Central memory CD8-positive, alpha-beta T cell (primary cell): ENCODE data around the gene TNNI2.

ENCODE experiments used
- ATAC-seq: fragments of 150-1000 bp; cut with Tn5 transposase; replicated peaks from 2 replicates; pipeline ENCODE4 v1.10.0; 2022; ENCODE audit warnings: mild to moderate bottlenecking, moderate FRiP score, moderate number of reproducible peaks; ENCODE audit not compliant: poor library complexity, severe bottlenecking; ENCODE audit errors: extremely low read depth
- DNase-seq, 2 donors: peaks; one replicate each; pipeline ENCODE4 v3.0.0; 2021; ENCODE audit warnings: low spot score in 2 of 2
- H3K27ac Mint-ChIP-seq: one replicate; pipeline ENCODE4 v1.8.0; 2022; ENCODE audit warnings: low read depth, mild to moderate bottlenecking, moderate library complexity, mixed read lengths
- H3K27me3 Mint-ChIP-seq: one replicate; pipeline ENCODE4 v1.8.0; 2022; ENCODE audit warnings: mixed read lengths
- H3K36me3 Mint-ChIP-seq: one replicate; pipeline ENCODE4 v1.8.0; 2022; ENCODE audit warnings: mild to moderate bottlenecking, moderate library complexity, mixed read lengths; ENCODE audit not compliant: insufficient read depth
- H3K4me1 Mint-ChIP-seq: one replicate; pipeline ENCODE4 v1.8.0; 2022; ENCODE audit warnings: mixed read lengths
- H3K4me3 Mint-ChIP-seq: one replicate; pipeline ENCODE4 v1.8.0; 2022; ENCODE audit warnings: mild to moderate bottlenecking, moderate library complexity, mixed read lengths
- H3K9me3 Mint-ChIP-seq: one replicate; pipeline ENCODE4 v1.8.0; 2022; ENCODE audit warnings: mixed read lengths

TNNI2 gene

GRCh38 chr11:1866226-1866625, 27.4 kb downstream of the TNNI2 start:
- DNase-seq = no peak
- peaks cover 33% of the 10 kb centered on the region for H3K36me3 Mint-ChIP-seq
- no peaks in the 10 kb centered on the region for H3K27me3 Mint-ChIP-seq
- no peak for ATAC-seq
- peak overlapping the region; percentile 44 for H3K27ac Mint-ChIP-seq
- peaks cover 49% of the 10 kb centered on the region for H3K4me1 Mint-ChIP-seq
- no peaks in the 10 kb centered on the region for H3K9me3 Mint-ChIP-seq
- H3K4me3 Mint-ChIP-seq = peak overlapping the region; percentile 24

GRCh38 chr11:1866776-1867175, 28.0 kb downstream of the TNNI2 start:
- Mint-ChIP-seq H3K27me3 (no peaks in the 10 kb centered on the region), H3K36me3 (peaks cover 33% of the 10 kb centered on the region), H3K4me1 (peaks cover 54% of the 10 kb centered on the region), H3K27ac (no peak overlapping the region), H3K9me3 (no peaks in the 10 kb centered on the region), H3K4me3 (no peak overlapping the region)
- DNase-seq = no peak
- ATAC-seq = no peak

- no peaks in the 10 kb centered on the region for H3K9me3 Mint-ChIP-seq
- H3K4me3 Mint-ChIP-seq = peak overlapping the region; percentile 9
- peaks cover 60% of the 10 kb centered on the region for H3K4me1 Mint-ChIP-seq
- DNase-seq (no peak), ATAC-seq (no peak)
- H3K27ac Mint-ChIP-seq = no peak overlapping the region
- H3K36me3 Mint-ChIP-seq = peaks cover 33% of the 10 kb centered on the region
- H3K27me3 Mint-ChIP-seq = no peaks in the 10 kb centered on the region
Measured at GRCh38 chr11:1867381-1867780, 28.6 kb downstream of the TNNI2 start.

- Mint-ChIP-seq H3K9me3 (no peaks in the 10 kb centered on the region), H3K27ac (peak overlapping the region; percentile 93), H3K27me3 (no peaks in the 10 kb centered on the region), H3K36me3 (peaks cover 33% of the 10 kb centered on the region), H3K4me1 (peaks cover 68% of the 10 kb centered on the region), H3K4me3 (peak overlapping the region; percentile 32)
- ATAC-seq = no peak
- DNase-seq = no peak
Measured at GRCh38 chr11:1868056-1868635, 29.4 kb downstream of the TNNI2 start.

- peak overlapping the region; percentile 93 for H3K27ac Mint-ChIP-seq
- no peak for DNase-seq
- no peaks in the 10 kb centered on the region for H3K27me3 Mint-ChIP-seq
- H3K9me3 Mint-ChIP-seq = no peaks in the 10 kb centered on the region
- H3K4me1 Mint-ChIP-seq = peaks cover 74% of the 10 kb centered on the region
- peak overlapping the region; percentile 75 for H3K4me3 Mint-ChIP-seq
- H3K36me3 Mint-ChIP-seq = peaks cover 34% of the 10 kb centered on the region
- no peak for ATAC-seq
Measured at GRCh38 chr11:1868636-1869291, 30.0 kb downstream of the TNNI2 start.

GRCh38 chr11:1869427-1870325, 30.9 kb downstream of the TNNI2 start:
- peak overlapping the region; percentile 93 for H3K27ac Mint-ChIP-seq

GRCh38 chr11:1870326-1870696, 31.5 kb downstream of the TNNI2 start:
- no peak for DNase-seq
- H3K4me1 Mint-ChIP-seq = peaks cover 76% of the 10 kb centered on the region
- H3K9me3 Mint-ChIP-seq = no peaks in the 10 kb centered on the region
- H3K36me3 Mint-ChIP-seq = peaks cover 31% of the 10 kb centered on the region
- no peak for ATAC-seq
- no peaks in the 10 kb centered on the region for H3K27me3 Mint-ChIP-seq
- peak overlapping the region; percentile 93 for H3K27ac Mint-ChIP-seq
- peak overlapping the region; percentile 75 for H3K4me3 Mint-ChIP-seq

More at GRCh38 chr11:1869427-1870325, 30.9 kb downstream of the TNNI2 start:
- Mint-ChIP-seq H3K9me3 (no peaks in the 10 kb centered on the region), H3K4me3 (peak overlapping the region; percentile 75), H3K27me3 (no peaks in the 10 kb centered on the region), H3K4me1 (peaks cover 75% of the 10 kb centered on the region), H3K36me3 (peaks cover 34% of the 10 kb centered on the region)
- ATAC-seq = no peak
- no peak for DNase-seq

- Mint-ChIP-seq H3K27me3 (no peaks in the 10 kb centered on the region), H3K27ac (peak overlapping the region; percentile 93), H3K4me3 (peak overlapping the region; percentile 75), H3K4me1 (peaks cover 73% of the 10 kb centered on the region), H3K9me3 (no peaks in the 10 kb centered on the region), H3K36me3 (peaks cover 31% of the 10 kb centered on the region)
- ATAC-seq (peak; percentile 86), DNase-seq (peak in 1 of 2 donors; percentile 53)
Measured at GRCh38 chr11:1870721-1871466, 32.1 kb downstream of the TNNI2 start.

- Mint-ChIP-seq H3K4me3 (peak overlapping the region; percentile 75), H3K27me3 (no peaks in the 10 kb centered on the region), H3K4me1 (peaks cover 71% of the 10 kb centered on the region), H3K36me3 (peaks cover 30% of the 10 kb centered on the region), H3K9me3 (no peaks in the 10 kb centered on the region), H3K27ac (peak overlapping the region; percentile 93)
- ATAC-seq (no peak), DNase-seq (no peak)
Measured at GRCh38 chr11:1871531-1871930, 32.8 kb downstream of the TNNI2 start.

- ATAC-seq (no peak), DNase-seq (no peak)
- Mint-ChIP-seq H3K9me3 (no peaks in the 10 kb centered on the region), H3K27me3 (no peaks in the 10 kb centered on the region), H3K27ac (peak overlapping the region; percentile 93), H3K4me1 (peaks cover 68% of the 10 kb centered on the region), H3K4me3 (peak overlapping the region; percentile 75), H3K36me3 (peaks cover 27% of the 10 kb centered on the region)
Measured at GRCh38 chr11:1872267-1872985, 33.6 kb downstream of the TNNI2 start.

GRCh38 chr11:1873048-1873812, 34.4 kb downstream of the TNNI2 start:
- ATAC-seq = no peak
- peaks cover 27% of the 10 kb centered on the region for H3K36me3 Mint-ChIP-seq
- DNase-seq = no peak
- H3K4me1 Mint-ChIP-seq = peaks cover 68% of the 10 kb centered on the region
- H3K4me3 Mint-ChIP-seq = peak overlapping the region; percentile 75
- peak overlapping the region; percentile 93 for H3K27ac Mint-ChIP-seq
- no peaks in the 10 kb centered on the region for H3K9me3 Mint-ChIP-seq
- H3K27me3 Mint-ChIP-seq = no peaks in the 10 kb centered on the region
